Measurements from ENCODE around the gene MDK.
"Not testable (repeated sequence)": the region's sequence is repeated elsewhere in the genome, so short reads cannot be mapped to it uniquely, and the experiment has no call there.

DNA sequence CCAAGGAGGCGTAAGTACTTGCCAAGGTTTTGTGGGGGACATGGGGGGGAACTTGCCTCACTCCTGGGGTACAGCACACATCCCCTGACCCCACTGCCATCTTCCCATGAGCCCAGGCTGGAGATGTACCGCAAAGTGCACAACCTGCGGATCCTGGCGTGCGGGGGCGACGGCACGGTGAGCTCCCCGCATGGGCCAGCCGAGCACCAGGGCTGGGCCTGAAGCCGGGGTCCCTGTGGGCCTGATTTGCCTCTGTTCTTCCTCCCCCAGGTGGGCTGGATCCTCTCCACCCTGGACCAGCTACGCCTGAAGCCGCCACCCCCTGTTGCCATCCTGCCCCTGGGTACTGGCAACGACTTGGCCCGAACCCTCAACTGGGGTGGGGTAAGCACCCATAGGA is 9.0 kb upstream of the MDK start:
- TF ChIP-seq, protein P1, sequence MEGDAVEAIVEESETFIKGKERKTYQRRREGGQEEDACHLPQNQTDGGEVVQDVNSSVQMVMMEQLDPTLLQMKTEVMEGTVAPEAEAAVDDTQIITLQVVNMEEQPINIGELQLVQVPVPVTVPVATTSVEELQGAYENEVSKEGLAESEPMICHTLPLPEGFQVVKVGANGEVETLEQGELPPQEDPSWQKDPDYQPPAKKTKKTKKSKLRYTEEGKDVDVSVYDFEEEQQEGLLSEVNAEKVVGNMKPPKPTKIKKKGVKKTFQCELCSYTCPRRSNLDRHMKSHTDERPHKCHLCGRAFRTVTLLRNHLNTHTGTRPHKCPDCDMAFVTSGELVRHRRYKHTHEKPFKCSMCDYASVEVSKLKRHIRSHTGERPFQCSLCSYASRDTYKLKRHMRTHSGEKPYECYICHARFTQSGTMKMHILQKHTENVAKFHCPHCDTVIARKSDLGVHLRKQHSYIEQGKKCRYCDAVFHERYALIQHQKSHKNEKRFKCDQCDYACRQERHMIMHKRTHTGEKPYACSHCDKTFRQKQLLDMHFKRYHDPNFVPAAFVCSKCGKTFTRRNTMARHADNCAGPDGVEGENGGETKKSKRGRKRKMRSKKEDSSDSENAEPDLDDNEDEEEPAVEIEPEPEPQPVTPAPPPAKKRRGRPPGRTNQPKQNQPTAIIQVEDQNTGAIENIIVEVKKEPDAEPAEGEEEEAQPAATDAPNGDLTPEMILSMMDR (IDR thresholded peaks at IDR 0.05; ENCODE audit: low read depth, low read length) = not testable (repeated sequence)
- TF ChIP-seq POLR2A (IDR thresholded peaks at IDR 0.05; ENCODE audit: extremely low read depth, insufficient read length); MYC (IDR thresholded peaks at IDR 0.05; ENCODE audit: low read depth, low read length): not testable (repeated sequence)
- TF ChIP-seq, protein P2, sequence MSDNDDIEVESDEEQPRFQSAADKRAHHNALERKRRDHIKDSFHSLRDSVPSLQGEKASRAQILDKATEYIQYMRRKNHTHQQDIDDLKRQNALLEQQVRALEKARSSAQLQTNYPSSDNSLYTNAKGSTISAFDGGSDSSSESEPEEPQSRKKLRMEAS (IDR thresholded peaks at IDR 0.05; ENCODE audit: low read depth, low read length) = not testable (repeated sequence)

Measured in NB4 (cell line).